Esophagus muscularis mucosa (tissue), 4 donors: ENCODE results near the gene ANK2. TPM values are rescaled to one million over a fixed set of nuclear protein-coding genes. Genes with fewer than 3 reads are reported as not detected.

Experiments used
- DNase-seq: peaks from one replicate; pipeline ENCODE4 v3.0.0-alpha.2; 2017; ENCODE audit errors: extremely low spot score
- H3K27ac ChIP-seq, 4 donors: fragments of 200-600 bp; sonication (generic); replicated peaks in 1 of 4; 1 replicate in 3 of 4; 2 replicates in 1 of 4; pipeline ENCODE4 v1.5.1; 2016 to 2019; ENCODE audit warnings: mild to moderate bottlenecking in 1 of 4
- H3K27me3 ChIP-seq, 4 donors: fragments of 200-600 bp; sonication (generic); one replicate each; pipeline versions ENCODE4 v1.5.1 to v1.6.0; 2016 to 2019
- H3K36me3 ChIP-seq, 4 donors: fragments of 200-600 bp; sonication (generic); one replicate each; pipeline ENCODE4 v1.5.1; 2016 to 2019
- H3K4me1 ChIP-seq, 4 donors: fragments of 200-600 bp; sonication (generic); one replicate each; pipeline ENCODE4 v1.5.1; 2016 to 2019
- H3K4me3 ChIP-seq, 4 donors: fragments of 200-600 bp; sonication (generic); 1 replicate in 2 of 4; 2 replicates in 2 of 4; pipeline ENCODE4 v1.5.1; 2016 to 2019; ENCODE audit warnings: mild to moderate bottlenecking in 4 of 4, moderate library complexity in 1 of 4
- H3K9me3 ChIP-seq, 4 donors: fragments of 200-600 bp; sonication (generic); 1 replicate in 3 of 4; 2 replicates in 1 of 4; pipeline ENCODE4 v1.5.1; 2016 to 2019
- EP300 ChIP-seq: sonication (generic); formaldehyde crosslinking; IDR thresholded peaks from one replicate; pipeline ENCODE4 v1.6.1; 2017; ENCODE audit warnings: antibody characterized with exemption
- POLR2A ChIP-seq: fragments of 450-650 bp; IDR thresholded peaks from one replicate; pipeline ENCODE4 v1.6.1; 2017; ENCODE audit warnings: antibody characterized with exemption, moderate library complexity, mild to moderate bottlenecking, low read depth
- POLR2AphosphoS5 ChIP-seq, 2 donors: sonication (generic); formaldehyde crosslinking; IDR thresholded peaks; one replicate each; pipeline ENCODE4 v1.6.1; 2017; ENCODE audit warnings: antibody characterized with exemption in 2 of 2
- WGBS: methylation state at CpG from one replicate; pipeline ENCODE4 v1.1.5; 2018; 5-methylcytosine and 5-hydroxymethylcytosine counted together
- intact Hi-C: fragments of 100-400 bp; cut with DNase I; formaldehyde crosslinking; loops from one replicate; pipeline ENCODE4 v1.15.1; 2023
- small RNA-seq, 3 donors: library from RNA; depleted of rRNA; stranded (forward); fragments of <200 nt; gene quantifications; one replicate each; pipeline ENCODE3, GENCODE V24; 2016
- total RNA-seq, 4 donors: library from RNA; depleted of rRNA; stranded (reverse); fragments of >200 nt; gene quantifications; one replicate each; pipeline versions ENCODE4 v1.1.0 to v1.2.1, GENCODE V29; 2016
- TF ChIP-seq, protein P1 (sequence below), 3 experiments: fragments of 200-600 bp in 2 of 3; fragments of 450-650 bp in 1 of 3; sonication (generic) in 2 of 3; IDR thresholded peaks; one replicate each; pipeline ENCODE4 v1.5.1; 2017 to 2019; ENCODE audit warnings: antibody characterized with exemption in 3 of 3, mild to moderate bottlenecking in 2 of 3, moderate library complexity in 1 of 3

The ANK2 gene
- total RNA-seq, 4 donors from 2014 or later = 76.8 to 88.0 (median 82.8) TPM

DNA sequence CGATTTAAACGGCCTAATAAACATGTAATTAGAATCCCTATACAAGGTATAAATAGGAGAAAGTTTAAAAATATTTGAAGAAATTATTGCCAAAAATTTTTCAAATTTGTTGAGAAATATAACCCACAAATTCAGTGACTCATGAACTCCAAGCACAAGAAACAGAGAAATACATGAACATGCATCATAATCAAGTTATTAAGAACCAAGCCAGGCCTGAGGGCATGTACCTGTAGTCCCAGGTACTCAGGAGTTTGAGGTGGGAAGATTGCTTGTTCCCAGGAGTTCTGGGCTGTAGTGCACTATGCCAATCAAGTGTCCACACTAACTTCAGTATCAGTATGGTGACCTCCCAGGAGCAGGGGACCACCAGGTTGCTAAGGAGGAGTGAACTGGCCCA lies 370.2 kb downstream of the ANK2 start:
- 93% methylated on average over 2 of the region's 2 CpGs for WGBS
- intact Hi-C loops = no loop called here
- Histone ChIP-seq H3K4me3 (no peak overlapping the region), H3K9me3 (peaks cover 0 to 11% (median 0%) of the 10 kb centered on the region in 4 donors), H3K27me3 (no peaks in the 10 kb centered on the region), H3K27ac (no peak overlapping the region), H3K4me1 (no peaks in the 10 kb centered on the region), H3K36me3 (no peaks in the 10 kb centered on the region)
- TF ChIP-seq, protein P1, sequence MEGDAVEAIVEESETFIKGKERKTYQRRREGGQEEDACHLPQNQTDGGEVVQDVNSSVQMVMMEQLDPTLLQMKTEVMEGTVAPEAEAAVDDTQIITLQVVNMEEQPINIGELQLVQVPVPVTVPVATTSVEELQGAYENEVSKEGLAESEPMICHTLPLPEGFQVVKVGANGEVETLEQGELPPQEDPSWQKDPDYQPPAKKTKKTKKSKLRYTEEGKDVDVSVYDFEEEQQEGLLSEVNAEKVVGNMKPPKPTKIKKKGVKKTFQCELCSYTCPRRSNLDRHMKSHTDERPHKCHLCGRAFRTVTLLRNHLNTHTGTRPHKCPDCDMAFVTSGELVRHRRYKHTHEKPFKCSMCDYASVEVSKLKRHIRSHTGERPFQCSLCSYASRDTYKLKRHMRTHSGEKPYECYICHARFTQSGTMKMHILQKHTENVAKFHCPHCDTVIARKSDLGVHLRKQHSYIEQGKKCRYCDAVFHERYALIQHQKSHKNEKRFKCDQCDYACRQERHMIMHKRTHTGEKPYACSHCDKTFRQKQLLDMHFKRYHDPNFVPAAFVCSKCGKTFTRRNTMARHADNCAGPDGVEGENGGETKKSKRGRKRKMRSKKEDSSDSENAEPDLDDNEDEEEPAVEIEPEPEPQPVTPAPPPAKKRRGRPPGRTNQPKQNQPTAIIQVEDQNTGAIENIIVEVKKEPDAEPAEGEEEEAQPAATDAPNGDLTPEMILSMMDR (IDR thresholded peaks at IDR 0.05) = no peak
- TF ChIP-seq POLR2A = no peak
- no peak for TF ChIP-seq EP300
- no peak for TF ChIP-seq POLR2AphosphoS5 (IDR thresholded peaks at IDR 0.05)
- no peak for DNase-seq

DNA sequence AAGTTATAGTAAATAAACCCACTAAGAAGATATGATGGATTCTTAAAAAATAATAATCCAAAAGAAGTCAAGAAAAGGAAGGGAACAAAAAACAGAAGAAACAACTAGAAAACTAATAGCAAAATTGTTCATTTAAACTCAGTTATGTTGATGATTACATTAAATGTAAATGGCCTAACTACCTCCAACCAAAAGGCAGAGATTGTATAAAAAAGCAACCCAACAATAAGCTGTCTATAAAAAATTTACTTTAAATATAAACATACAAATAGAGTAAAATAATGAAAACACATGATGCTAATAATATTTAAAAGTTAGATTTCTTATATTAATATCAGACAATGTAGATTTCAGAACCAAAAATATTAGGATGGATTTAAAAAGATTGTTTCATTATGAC lies 371.5 kb downstream of the ANK2 start:
- no peak overlapping the region for H3K27ac ChIP-seq
- no peak for TF ChIP-seq POLR2A
- no peak for TF ChIP-seq EP300
- no peak for TF ChIP-seq POLR2AphosphoS5 (IDR thresholded peaks at IDR 0.05)
- TF ChIP-seq, protein P1 (IDR thresholded peaks at IDR 0.05) = no peak
- H3K27me3 ChIP-seq = no peaks in the 10 kb centered on the region
- H3K4me3 ChIP-seq = no peak overlapping the region
- H3K9me3 ChIP-seq = peaks cover 0 to 11% (median 0%) of the 10 kb centered on the region in 4 donors
- intact Hi-C loops = no loop called here
- no peaks in the 10 kb centered on the region for H3K36me3 ChIP-seq
- no peak for DNase-seq
- H3K4me1 ChIP-seq = no peaks in the 10 kb centered on the region

DNA sequence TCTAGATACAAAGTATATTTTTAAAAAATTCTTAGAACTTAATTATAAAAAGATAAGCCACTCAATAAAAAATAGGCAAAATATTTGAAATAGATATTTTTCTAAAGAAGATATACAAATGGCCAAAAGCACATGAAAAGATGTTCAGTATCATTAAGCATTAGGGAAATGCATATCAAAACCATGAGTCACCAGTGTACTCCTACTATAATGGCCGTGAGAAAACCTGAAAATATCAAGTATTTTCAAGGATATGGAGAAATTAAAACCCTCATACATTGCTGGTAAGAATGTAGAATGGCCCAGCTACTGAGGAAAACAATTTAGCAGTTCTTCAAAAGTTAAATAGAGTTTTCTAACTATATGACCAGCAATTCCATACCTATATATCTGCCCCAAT lies 374.2 kb downstream of the ANK2 start:
- TF ChIP-seq, protein P1 (IDR thresholded peaks at IDR 0.05) = no peak
- no peak for TF ChIP-seq POLR2A
- TF ChIP-seq POLR2AphosphoS5 (IDR thresholded peaks at IDR 0.05) = no peak
- TF ChIP-seq EP300 = no peak
- peaks cover 0 to 11% (median 0%) of the 10 kb centered on the region in 4 donors for H3K9me3 ChIP-seq
- DNase-seq = no peak
- no peaks in the 10 kb centered on the region for H3K4me1 ChIP-seq
- 94% methylated on average over 1 of the region's 1 CpG for WGBS
- H3K27me3 ChIP-seq = no peaks in the 10 kb centered on the region
- intact Hi-C loops = no loop called here
- no peak overlapping the region for H3K27ac ChIP-seq
- H3K4me3 ChIP-seq = no peak overlapping the region
- H3K36me3 ChIP-seq = no peaks in the 10 kb centered on the region

DNA sequence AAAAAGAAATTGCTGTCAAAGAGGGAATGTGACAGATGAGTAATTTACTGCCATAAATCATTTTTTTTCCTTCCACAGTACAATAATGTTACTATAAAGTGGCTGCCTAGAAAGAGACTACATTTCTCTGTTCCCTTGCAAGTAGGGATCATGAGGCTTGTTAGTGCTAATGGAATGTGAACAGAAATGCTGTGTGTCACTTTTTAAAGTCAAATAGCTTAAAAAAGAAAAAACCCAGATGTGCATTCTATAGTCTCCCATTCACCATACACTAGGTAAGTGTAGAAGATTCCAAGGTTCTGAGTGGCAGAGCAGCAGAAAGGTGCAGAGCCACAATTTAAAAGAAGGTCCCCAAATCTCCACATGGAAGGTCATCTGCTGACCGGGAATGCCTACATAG lies 383.7 kb downstream of the ANK2 start:
- Histone ChIP-seq H3K36me3 (no peaks in the 10 kb centered on the region), H3K4me3 (no peak overlapping the region), H3K9me3 (no peaks in the 10 kb centered on the region), H3K27ac (no peak overlapping the region), H3K27me3 (no peaks in the 10 kb centered on the region), H3K4me1 (peaks cover 18 to 35% (median 24%) of the 10 kb centered on the region in 4 donors)
- DNase-seq = no peak
- WGBS = 94% methylated on average over 1 of the region's 1 CpG
- TF ChIP-seq EP300 = no peak
- no peak for TF ChIP-seq POLR2A
- no peak for TF ChIP-seq POLR2AphosphoS5 (IDR thresholded peaks at IDR 0.05)
- TF ChIP-seq, protein P1 (IDR thresholded peaks at IDR 0.05) = no peak
- intact Hi-C loops = no loop called here

Small RNA genes within 50 kb of the gene (small RNA-seq; reads per million reads assigned to genes)
- 0 reads per million in 3 donors for gene MIR8082
- gene RN7SL184P = 0 reads per million in 3 donors
- gene RNU1-138P = 0 reads per million in 3 donors
